ENCODE measurements around the gene ANKRD63.

Gene ANKRD63

GRCh38 chr15:40240619-40241221 is 42.1 kb downstream of the ANKRD63 start:
- no peak overlapping the region for H3K4me3 ChIP-seq (ENCODE audit: low read length in 2 of 2)
- H3K9ac ChIP-seq (ENCODE audit: low read length in 2 of 2), result no peak overlapping the region

GRCh38 chr15:40239693-40240618 is 42.9 kb downstream of the ANKRD63 start:
- Histone ChIP-seq H3K36me3 (ENCODE audit: control insufficient read depth in 2 of 2, insufficient read depth in 2 of 2, low read length in 2 of 2) (no peaks in the 10 kb centered on the region), H3K9ac (ENCODE audit: low read length in 2 of 2) (no peak overlapping the region), H3K4me3 (ENCODE audit: low read length in 2 of 2) (no peak overlapping the region), H3K9me3 (ENCODE audit: control insufficient read depth in 2 of 2, low read length in 2 of 2) (no peaks in the 10 kb centered on the region), H3K27me3 (ENCODE audit: control insufficient read depth in 1 of 2, insufficient read depth in 2 of 2, low read length in 2 of 2) (peaks cover 6 to 16% of the 10 kb centered on the region in 2 donors), H3K4me1 (ENCODE audit: control insufficient read depth, insufficient read depth, low read length) (peaks cover 7% of the 10 kb centered on the region), H3K27ac (ENCODE audit: low read length) (no peak overlapping the region)

More at GRCh38 chr15:40240619-40241221, 42.1 kb downstream of the ANKRD63 start:
- no peaks in the 10 kb centered on the region for H3K9me3 ChIP-seq (ENCODE audit: control insufficient read depth in 2 of 2, low read length in 2 of 2)
- H3K27me3 ChIP-seq (ENCODE audit: control insufficient read depth in 1 of 2, insufficient read depth in 2 of 2, low read length in 2 of 2), result peaks cover 6 to 16% of the 10 kb centered on the region in 2 donors
- H3K4me1 ChIP-seq (ENCODE audit: control insufficient read depth, insufficient read depth, low read length), result peaks cover 7% of the 10 kb centered on the region
- no peaks in the 10 kb centered on the region for H3K36me3 ChIP-seq (ENCODE audit: control insufficient read depth in 2 of 2, insufficient read depth in 2 of 2, low read length in 2 of 2)
- no peak overlapping the region for H3K27ac ChIP-seq (ENCODE audit: low read length)

GRCh38 chr15:40239404-40239692 is 43.5 kb downstream of the ANKRD63 start:
- peak overlapping the region in 1 of 2 donors; percentile 22 for H3K9ac ChIP-seq (ENCODE audit: low read length in 2 of 2)
- H3K9me3 ChIP-seq (ENCODE audit: control insufficient read depth in 2 of 2, low read length in 2 of 2), result no peaks in the 10 kb centered on the region
- H3K4me1 ChIP-seq (ENCODE audit: control insufficient read depth, insufficient read depth, low read length), result peaks cover 10% of the 10 kb centered on the region
- H3K27ac ChIP-seq (ENCODE audit: low read length), result no peak overlapping the region
- peak overlapping the region; percentile 55 for H3K4me3 ChIP-seq (ENCODE audit: low read length in 2 of 2)
- peaks cover 6 to 16% of the 10 kb centered on the region in 2 donors for H3K27me3 ChIP-seq (ENCODE audit: control insufficient read depth in 1 of 2, insufficient read depth in 2 of 2, low read length in 2 of 2)
- H3K36me3 ChIP-seq (ENCODE audit: control insufficient read depth in 2 of 2, insufficient read depth in 2 of 2, low read length in 2 of 2), result no peaks in the 10 kb centered on the region

- Histone ChIP-seq H3K9ac (ENCODE audit: low read length in 2 of 2) (peak within 1 kb of the TSS in 1 of 2 donors; percentile 22), H3K27me3 (ENCODE audit: control insufficient read depth in 1 of 2, insufficient read depth in 2 of 2, low read length in 2 of 2) (peaks cover 6 to 16% of the 10 kb centered on the region in 2 donors), H3K36me3 (ENCODE audit: control insufficient read depth in 2 of 2, insufficient read depth in 2 of 2, low read length in 2 of 2) (no peaks in the 10 kb centered on the region), H3K4me3 (ENCODE audit: low read length in 2 of 2) (peak within 1 kb of the TSS; percentile 55), H3K9me3 (ENCODE audit: control insufficient read depth in 2 of 2, low read length in 2 of 2) (no peaks in the 10 kb centered on the region), H3K27ac (ENCODE audit: low read length) (no peak within 1 kb of the TSS), H3K4me1 (ENCODE audit: control insufficient read depth, insufficient read depth, low read length) (peaks cover 10% of the 10 kb centered on the region)
Measured at GRCh38 chr15:40238532-40239403, 44.1 kb downstream of the ANKRD63 start, which contains the start of gene PAK6. TSS of gene PAK6 (plus strand) at chr15:40239063. CDS start at chr15:40264786, 25,723 bp downstream.

- Histone ChIP-seq H3K9me3 (ENCODE audit: control insufficient read depth in 2 of 2, low read length in 2 of 2) (no peaks in the 10 kb centered on the region), H3K4me1 (ENCODE audit: control insufficient read depth, insufficient read depth, low read length) (peaks cover 10% of the 10 kb centered on the region), H3K27ac (ENCODE audit: low read length) (no peak overlapping the region), H3K27me3 (ENCODE audit: control insufficient read depth in 1 of 2, insufficient read depth in 2 of 2, low read length in 2 of 2) (peaks cover 4 to 16% of the 10 kb centered on the region in 2 donors), H3K9ac (ENCODE audit: low read length in 2 of 2) (no peak overlapping the region), H3K4me3 (ENCODE audit: low read length in 2 of 2) (no peak overlapping the region), H3K36me3 (ENCODE audit: control insufficient read depth in 2 of 2, insufficient read depth in 2 of 2, low read length in 2 of 2) (no peaks in the 10 kb centered on the region)
Measured at GRCh38 chr15:40235201-40235885, 47.5 kb downstream of the ANKRD63 start.

GRCh38 chr15:40234783-40235182 is 48.1 kb downstream of the ANKRD63 start:
- no peak overlapping the region for H3K9ac ChIP-seq (ENCODE audit: low read length in 2 of 2)
- no peak overlapping the region for H3K27ac ChIP-seq (ENCODE audit: low read length)

GRCh38 chr15:40233727-40234577 is 48.9 kb downstream of the ANKRD63 start:
- H3K27ac ChIP-seq (ENCODE audit: low read length), result no peak overlapping the region
- H3K9ac ChIP-seq (ENCODE audit: low read length in 2 of 2), result no peak overlapping the region

More at GRCh38 chr15:40234783-40235182, 48.1 kb downstream of the ANKRD63 start:
- Histone ChIP-seq H3K36me3 (ENCODE audit: control insufficient read depth in 2 of 2, insufficient read depth in 2 of 2, low read length in 2 of 2) (no peaks in the 10 kb centered on the region), H3K9me3 (ENCODE audit: control insufficient read depth in 2 of 2, low read length in 2 of 2) (no peaks in the 10 kb centered on the region), H3K4me3 (ENCODE audit: low read length in 2 of 2) (no peak overlapping the region), H3K4me1 (ENCODE audit: control insufficient read depth, insufficient read depth, low read length) (peaks cover 10% of the 10 kb centered on the region), H3K27me3 (ENCODE audit: control insufficient read depth in 1 of 2, insufficient read depth in 2 of 2, low read length in 2 of 2) (peaks cover 4 to 14% of the 10 kb centered on the region in 2 donors)

GRCh38 chr15:40232625-40233070 is 50.2 kb downstream of the ANKRD63 start:
- Histone ChIP-seq H3K36me3 (ENCODE audit: control insufficient read depth in 2 of 2, insufficient read depth in 2 of 2, low read length in 2 of 2) (no peaks in the 10 kb centered on the region), H3K4me3 (ENCODE audit: low read length in 2 of 2) (no peak overlapping the region), H3K9me3 (ENCODE audit: control insufficient read depth in 2 of 2, low read length in 2 of 2) (no peaks in the 10 kb centered on the region), H3K4me1 (ENCODE audit: control insufficient read depth, insufficient read depth, low read length) (peaks cover 3% of the 10 kb centered on the region), H3K27me3 (ENCODE audit: control insufficient read depth in 1 of 2, insufficient read depth in 2 of 2, low read length in 2 of 2) (no peaks in the 10 kb centered on the region), H3K9ac (ENCODE audit: low read length in 2 of 2) (no peak overlapping the region), H3K27ac (ENCODE audit: low read length) (no peak overlapping the region)

More at GRCh38 chr15:40233727-40234577, 48.9 kb downstream of the ANKRD63 start:
- Histone ChIP-seq H3K4me3 (ENCODE audit: low read length in 2 of 2) (no peak overlapping the region), H3K27me3 (ENCODE audit: control insufficient read depth in 1 of 2, insufficient read depth in 2 of 2, low read length in 2 of 2) (peaks cover 0 to 7% of the 10 kb centered on the region in 2 donors), H3K4me1 (ENCODE audit: control insufficient read depth, insufficient read depth, low read length) (peaks cover 5% of the 10 kb centered on the region), H3K9me3 (ENCODE audit: control insufficient read depth in 2 of 2, low read length in 2 of 2) (no peaks in the 10 kb centered on the region), H3K36me3 (ENCODE audit: control insufficient read depth in 2 of 2, insufficient read depth in 2 of 2, low read length in 2 of 2) (no peaks in the 10 kb centered on the region)
